ENCODE results near the gene NDRG4. TPM values are rescaled to one million over a fixed set of nuclear protein-coding genes. Genes with fewer than 3 reads are reported as not detected.

NDRG4 gene
- total RNA-seq: 5.7 TPM
- polyA plus RNA-seq (ENCODE audit: insufficient read depth, low read depth, low replicate concordance): 1.7 TPM
- long read RNA-seq, donor 1, partial matches to known transcripts: 0 of 2 reads
- long read RNA-seq, donor 1, other reads (novel, unspliced or antisense): 0 of 2 reads
- long read RNA-seq, donor 2, partial matches to known transcripts: 0 of 2 reads
- long read RNA-seq, donor 2, other reads (novel, unspliced or antisense): 0 of 2 reads
- long read RNA-seq, donor 3, partial matches to known transcripts: 0 of 2 reads
- long read RNA-seq, donor 3, other reads (novel, unspliced or antisense): 0 of 2 reads
- long read RNA-seq, donor 4: 0 reads
- long read RNA-seq, donor 5: 0 reads
- long read RNA-seq, donor 6, partial matches to known transcripts: 0 of 2 reads
- long read RNA-seq, donor 6, other reads (novel, unspliced or antisense): 0 of 2 reads
- long read RNA-seq, donor 7, partial matches to known transcripts: 0 of 7 reads
- long read RNA-seq, donor 7, other reads (novel, unspliced or antisense): 0 of 7 reads
- long read RNA-seq, donor 8, partial matches to known transcripts: 0 of 1 reads
- long read RNA-seq, donor 8, other reads (novel, unspliced or antisense): 0 of 1 reads
- long read RNA-seq, donor 9, partial matches to known transcripts: 0 of 1 reads
- long read RNA-seq, donor 9, other reads (novel, unspliced or antisense): 0 of 1 reads
- long read RNA-seq, donor 10, partial matches to known transcripts: 0 of 3 reads
- long read RNA-seq, donor 10, other reads (novel, unspliced or antisense): 0 of 3 reads

- DNase-seq: peak; percentile 79 to 94 (median 91)
- intact Hi-C loops (cut with DNase I): no loop called here
- TF ChIP-seq CTCF (IDR thresholded peaks at IDR 0.05; ENCODE audit: borderline replicate concordance, extremely low read depth, insufficient read depth): no peak
- Histone ChIP-seq H3K9me3 (ENCODE audit: control insufficient read depth in 2 of 3, insufficient read depth in 1 of 3, low read length in 3 of 3) (no peaks in the 10 kb centered on the region), H3K27me3 (ENCODE audit: control insufficient read depth, insufficient read depth, low read length) (no peaks in the 10 kb centered on the region), H3K4me1 (ENCODE audit: control insufficient read depth in 2 of 3, insufficient read depth in 2 of 3, low read depth in 1 of 3, low read length in 3 of 3) (peaks cover 0 to 9% (median 0%) of the 10 kb centered on the region in 3 donors), H3K4me3 (ENCODE audit: low read length in 3 of 3) (peak within 1 kb of the TSS in 2 of 3 donors; percentile 2 to 44), H3K9ac (ENCODE audit: low read length in 3 of 3) (no peak within 1 kb of the TSS), H3K27ac (ENCODE audit: low read depth in 2 of 2, low read length in 2 of 2) (no peak within 1 kb of the TSS), H3K36me3 (ENCODE audit: control insufficient read depth in 2 of 3, insufficient read depth in 3 of 3, low read length in 3 of 3) (no peaks in the 10 kb centered on the region)
- no peak for FAIRE-seq
Measured at GRCh38 chr16:58499615-58500351, at the start of gene NDRG4. Gene NDRG4, plus strand, starts transcription at chr16:58500143. Its CDS starts 106 bp downstream, at chr16:58500249.

- Histone ChIP-seq H3K27me3 (ENCODE audit: control insufficient read depth, insufficient read depth, low read length) (no peaks in the 10 kb centered on the region), H3K9ac (ENCODE audit: low read length in 3 of 3) (no peak overlapping the region), H3K4me3 (ENCODE audit: low read length in 3 of 3) (no peak overlapping the region), H3K4me1 (ENCODE audit: control insufficient read depth in 2 of 3, insufficient read depth in 2 of 3, low read depth in 1 of 3, low read length in 3 of 3) (no peaks in the 10 kb centered on the region), H3K9me3 (ENCODE audit: control insufficient read depth in 2 of 3, insufficient read depth in 1 of 3, low read length in 3 of 3) (no peaks in the 10 kb centered on the region), H3K27ac (ENCODE audit: low read depth in 2 of 2, low read length in 2 of 2) (no peak overlapping the region), H3K36me3 (ENCODE audit: control insufficient read depth in 2 of 3, insufficient read depth in 3 of 3, low read length in 3 of 3) (no peaks in the 10 kb centered on the region)
- no peak for FAIRE-seq
- DNase-seq: no peak
- intact Hi-C loops (cut with DNase I): no loop called here
- no peak for TF ChIP-seq CTCF (IDR thresholded peaks at IDR 0.05; ENCODE audit: borderline replicate concordance, extremely low read depth, insufficient read depth)
Measured at GRCh38 chr16:58450590-58450989, 49.4 kb upstream of the NDRG4 start.

- Histone ChIP-seq H3K27me3 (ENCODE audit: control insufficient read depth, insufficient read depth, low read length) (no peaks in the 10 kb centered on the region), H3K9ac (ENCODE audit: low read length in 3 of 3) (no peak overlapping the region), H3K4me1 (ENCODE audit: control insufficient read depth in 2 of 3, insufficient read depth in 2 of 3, low read depth in 1 of 3, low read length in 3 of 3) (no peaks in the 10 kb centered on the region), H3K36me3 (ENCODE audit: control insufficient read depth in 2 of 3, insufficient read depth in 3 of 3, low read length in 3 of 3) (no peaks in the 10 kb centered on the region), H3K27ac (ENCODE audit: low read depth in 2 of 2, low read length in 2 of 2) (no peak overlapping the region), H3K9me3 (ENCODE audit: control insufficient read depth in 2 of 3, insufficient read depth in 1 of 3, low read length in 3 of 3) (no peaks in the 10 kb centered on the region), H3K4me3 (ENCODE audit: low read length in 3 of 3) (no peak overlapping the region)
- TF ChIP-seq CTCF (IDR thresholded peaks at IDR 0.05; ENCODE audit: borderline replicate concordance, extremely low read depth, insufficient read depth): no peak
- DNase-seq (peak in 2 of 5 donors; percentile 18 to 26), FAIRE-seq (no peak)
- intact Hi-C loops (cut with DNase I): no loop called here
Measured at GRCh38 chr16:58451265-58451689, 48.7 kb upstream of the NDRG4 start.

Data from kidney (tissue), 22 donors.